CD4-positive, CD25-positive, alpha-beta regulatory T cell (primary cell): ENCODE data around the gene ELOVL5. TPM values are rescaled to one million over a fixed set of nuclear protein-coding genes. Genes with fewer than 3 reads are reported as not detected.
A peak's percentile ranks its signal among the peaks of the same experiment; 100 is the strongest.

Source experiments
- ATAC-seq, 2 donors: fragments of 150-1000 bp; cut with Tn5 transposase; one replicate each; pipeline ENCODE4 v1.10.0; 2021; ENCODE audit warnings: low read depth in 2 of 2, moderate number of reproducible peaks in 2 of 2, moderate library complexity in 1 of 2
- DNase-seq, 3 donors: peaks; one replicate each; pipeline versions ENCODE4 v3.0.0 to v3.0.0-alpha.2; 2012 to 2022; ENCODE audit warnings: mixed read lengths in 1 of 3
- H3K27ac ChIP-seq: one replicate; pipeline ENCODE4 v1.7.0; 2013; ENCODE audit warnings: mild to moderate bottlenecking, low read length; ENCODE audit not compliant: insufficient read depth, poor library complexity, severe bottlenecking
- H3K27me3 ChIP-seq: one replicate; pipeline ENCODE4 v1.7.0; 2013; ENCODE audit warnings: low read length; ENCODE audit not compliant: control insufficient read depth, insufficient read depth
- H3K36me3 ChIP-seq: one replicate; pipeline ENCODE4 v1.7.0; 2013; ENCODE audit warnings: mild to moderate bottlenecking, low read length, moderate library complexity; ENCODE audit not compliant: control insufficient read depth, insufficient read depth
- H3K4me1 ChIP-seq: 2 replicates; pipeline ENCODE4 v1.7.0; 2013; ENCODE audit warnings: mild to moderate bottlenecking, low read length; ENCODE audit not compliant: insufficient read depth, control insufficient read depth, poor library complexity, severe bottlenecking
- H3K4me3 ChIP-seq: one replicate; pipeline ENCODE4 v1.7.0; 2013; ENCODE audit warnings: low read depth, mild to moderate bottlenecking, low read length, moderate library complexity
- H3K9me3 ChIP-seq, 2 experiments: 1 replicate in 1 of 2; 2 replicates in 1 of 2; pipeline ENCODE4 v1.7.0; 2013; ENCODE audit warnings: low read length in 2 of 2, mild to moderate bottlenecking in 1 of 2, moderate library complexity in 1 of 2; ENCODE audit not compliant: control insufficient read depth in 2 of 2
- H3K27ac Mint-ChIP-seq, 3 donors: one replicate each; pipeline ENCODE4 v1.8.0; 2020 to 2022; ENCODE audit warnings: mild to moderate bottlenecking in 3 of 3, mixed read lengths in 3 of 3, moderate library complexity in 2 of 3
- H3K27me3 Mint-ChIP-seq: one replicate; pipeline ENCODE4 v1.8.0; 2022; ENCODE audit warnings: mild to moderate bottlenecking, mixed read lengths
- H3K36me3 Mint-ChIP-seq: one replicate; pipeline ENCODE4 v1.8.0; 2020; ENCODE audit warnings: mixed read lengths
- H3K4me1 Mint-ChIP-seq, 4 donors: one replicate each; pipeline ENCODE4 v1.8.0; 2020 to 2022; ENCODE audit warnings: mixed read lengths in 4 of 4, mild to moderate bottlenecking in 1 of 4
- H3K4me3 Mint-ChIP-seq, 4 donors: one replicate each; pipeline ENCODE4 v1.8.0; 2020 to 2022; ENCODE audit warnings: mild to moderate bottlenecking in 4 of 4, mixed read lengths in 4 of 4, moderate library complexity in 3 of 4
- H3K9me3 Mint-ChIP-seq, 7 donors: one replicate each; pipeline ENCODE4 v1.8.0; 2020 to 2022; ENCODE audit warnings: mixed read lengths in 7 of 7, mild to moderate bottlenecking in 3 of 7, moderate library complexity in 2 of 7
- polyA plus RNA-seq, 4 donors: library from polyadenylated mRNA; unstranded; fragments of 300-500 nt; fragmentation: Illumina TruSeq; gene quantifications; one replicate each; pipeline ENCODE4 v1.2.3, GENCODE V29; 2021
- total RNA-seq: library from RNA; stranded (reverse); gene quantifications from one replicate; pipeline ENCODE4 v1.2.3, GENCODE V29; 2022

The ELOVL5 gene
- total and polyA plus RNA-seq, 5 donors from 2014 or later = 139 to 201 (median 159) TPM

DNA sequence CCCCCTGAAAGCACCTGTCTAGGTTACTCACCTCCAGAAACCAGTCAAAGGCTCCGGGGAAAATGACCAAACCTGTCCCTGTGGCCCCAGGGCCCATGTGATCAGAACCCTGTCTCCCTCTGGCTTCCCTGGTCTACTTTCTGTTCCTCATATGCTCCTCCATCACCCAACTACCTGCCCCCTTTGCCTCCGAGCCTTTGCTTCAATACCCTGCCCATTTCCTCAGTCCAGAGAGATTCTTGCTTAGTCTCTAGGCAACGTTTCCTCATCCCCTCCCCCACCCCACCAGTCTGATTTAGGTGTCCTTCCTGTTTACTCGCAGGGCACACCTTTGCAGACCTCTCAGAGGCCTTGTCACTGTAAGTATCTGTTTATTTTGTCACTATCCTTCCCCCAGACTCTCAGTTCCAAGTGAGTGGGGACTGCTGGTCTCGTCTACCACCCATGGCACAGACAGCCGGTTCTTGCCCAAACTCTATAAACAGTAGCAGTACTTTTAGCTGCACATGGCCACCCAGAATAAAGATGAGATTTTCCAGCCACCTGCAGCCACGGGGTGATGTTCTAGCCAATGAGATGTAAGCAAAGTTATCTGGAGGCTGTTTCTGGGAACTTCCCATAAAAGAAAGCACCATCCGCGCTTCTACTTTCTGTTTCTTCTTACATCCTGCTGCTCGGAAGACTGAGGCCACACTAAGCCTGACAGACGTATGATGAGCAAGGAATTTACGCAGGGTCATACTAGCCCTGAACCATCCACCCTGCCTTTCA, 13.3 kb downstream of the ELOVL5 start:
- peaks cover 99% of the 10 kb centered on the region for H3K4me1 ChIP-seq
- ATAC-seq = peak; percentile 78 to 84
- H3K9me3 ChIP-seq = no peaks in the 10 kb centered on the region
- no peaks in the 10 kb centered on the region for H3K9me3 Mint-ChIP-seq
- peaks cover 43 to 90% (median 78%) of the 10 kb centered on the region in 4 donors for H3K4me1 Mint-ChIP-seq
- DNase-seq = peak; percentile 53 to 93 (median 83)
- no peaks in the 10 kb centered on the region for H3K36me3 ChIP-seq
- H3K27ac Mint-ChIP-seq = peak overlapping the region; percentile 99 to 100 (median 100)
- H3K27ac ChIP-seq = peak overlapping the region; percentile 98
- H3K27me3 Mint-ChIP-seq = no peaks in the 10 kb centered on the region
- H3K4me3 ChIP-seq = peak overlapping the region; percentile 83
- peak overlapping the region; percentile 87 to 95 (median 91) for H3K4me3 Mint-ChIP-seq
- peaks cover 13% of the 10 kb centered on the region for H3K36me3 Mint-ChIP-seq
- H3K27me3 ChIP-seq = no peaks in the 10 kb centered on the region

DNA sequence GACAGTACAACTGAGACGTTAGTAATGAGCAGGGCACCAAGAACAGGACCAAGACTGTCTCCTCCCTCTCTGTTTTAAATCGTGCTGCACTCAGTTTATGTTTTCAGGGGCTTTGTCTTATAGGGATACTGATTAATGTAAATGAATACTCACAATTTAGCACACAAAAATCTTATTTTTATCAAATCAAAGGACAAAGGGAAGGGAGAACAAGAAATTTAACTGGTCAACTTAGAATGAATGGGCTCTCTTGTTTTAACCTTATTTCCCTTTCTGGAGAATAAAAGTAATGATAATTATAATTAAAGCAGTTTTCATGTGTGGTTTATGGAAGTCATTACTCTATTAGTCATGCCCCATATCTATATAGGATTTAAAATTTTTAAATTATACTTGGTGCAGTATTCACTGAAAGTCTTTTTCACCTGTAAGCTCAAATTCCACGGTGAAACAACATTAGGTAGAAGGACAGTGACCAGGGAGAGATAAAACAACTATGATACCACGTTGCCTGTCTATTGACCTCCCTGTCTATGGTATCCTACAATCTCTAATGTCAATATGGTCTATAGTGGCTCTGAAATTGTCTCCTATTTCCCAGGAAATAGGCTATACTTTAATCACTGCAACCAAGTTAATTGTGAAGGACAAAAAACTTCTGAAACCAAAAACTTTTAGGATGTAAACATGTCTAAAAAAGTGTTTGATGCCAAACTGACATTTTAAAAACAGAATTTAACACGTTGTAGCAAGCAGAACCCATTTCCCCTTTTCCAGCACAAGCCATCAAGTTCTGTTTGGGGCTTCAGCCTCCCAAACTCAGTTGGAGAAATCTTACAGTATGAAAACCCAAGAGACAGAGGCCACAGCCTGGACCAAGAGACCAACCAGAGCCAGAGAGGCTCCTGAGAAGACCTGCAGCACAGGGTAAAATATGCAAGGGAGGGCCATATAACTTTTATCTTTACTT, 15.0 kb downstream of the ELOVL5 start:
- Histone ChIP-seq H3K4me3 (peak overlapping the region; percentile 83), H3K36me3 (no peaks in the 10 kb centered on the region), H3K9me3 (no peaks in the 10 kb centered on the region), H3K27me3 (no peaks in the 10 kb centered on the region), H3K27ac (peak overlapping the region; percentile 98), H3K4me1 (peaks cover 92% of the 10 kb centered on the region)
- ATAC-seq (no peak), DNase-seq (no peak)
- Mint-ChIP-seq H3K4me3 (peak overlapping the region; percentile 50 to 91 (median 82)), H3K27ac (peak overlapping the region; percentile 94 to 100 (median 99)), H3K27me3 (no peaks in the 10 kb centered on the region), H3K9me3 (no peaks in the 10 kb centered on the region), H3K4me1 (peaks cover 34 to 87% (median 71%) of the 10 kb centered on the region in 4 donors), H3K36me3 (peaks cover 13% of the 10 kb centered on the region)

DNA sequence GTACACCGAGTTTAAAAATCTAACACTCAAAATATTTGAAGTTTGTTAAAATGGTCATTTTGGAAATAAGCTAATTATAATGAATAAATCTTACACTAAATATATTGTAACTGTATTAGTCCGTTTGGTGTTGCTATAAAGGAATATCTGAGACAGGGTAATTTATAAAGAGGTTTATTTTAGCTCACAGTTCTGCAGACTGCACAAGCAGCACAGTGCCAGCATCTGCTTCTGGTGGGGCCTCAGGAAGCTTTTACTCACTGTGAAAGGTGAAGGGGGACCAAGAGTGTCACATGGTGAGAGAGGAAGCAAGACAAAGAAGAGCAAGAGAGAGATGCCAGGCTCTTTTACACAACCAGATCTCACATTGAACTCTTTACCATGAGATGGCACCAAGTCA, 17.1 kb downstream of the ELOVL5 start:
- peaks cover 85% of the 10 kb centered on the region for H3K4me1 ChIP-seq
- Mint-ChIP-seq H3K4me3 (peak overlapping the region; percentile 50 to 91 (median 80)), H3K27ac (peak overlapping the region; percentile 91 to 100 (median 99)), H3K36me3 (peaks cover 10% of the 10 kb centered on the region), H3K9me3 (no peaks in the 10 kb centered on the region), H3K27me3 (peaks cover 5% of the 10 kb centered on the region), H3K4me1 (peaks cover 22 to 87% (median 71%) of the 10 kb centered on the region in 4 donors)
- H3K9me3 ChIP-seq = no peaks in the 10 kb centered on the region
- ATAC-seq = no peak
- no peaks in the 10 kb centered on the region for H3K36me3 ChIP-seq
- H3K27me3 ChIP-seq = no peaks in the 10 kb centered on the region
- DNase-seq = no peak
- peak overlapping the region; percentile 83 for H3K4me3 ChIP-seq
- peak overlapping the region; percentile 98 for H3K27ac ChIP-seq

DNA sequence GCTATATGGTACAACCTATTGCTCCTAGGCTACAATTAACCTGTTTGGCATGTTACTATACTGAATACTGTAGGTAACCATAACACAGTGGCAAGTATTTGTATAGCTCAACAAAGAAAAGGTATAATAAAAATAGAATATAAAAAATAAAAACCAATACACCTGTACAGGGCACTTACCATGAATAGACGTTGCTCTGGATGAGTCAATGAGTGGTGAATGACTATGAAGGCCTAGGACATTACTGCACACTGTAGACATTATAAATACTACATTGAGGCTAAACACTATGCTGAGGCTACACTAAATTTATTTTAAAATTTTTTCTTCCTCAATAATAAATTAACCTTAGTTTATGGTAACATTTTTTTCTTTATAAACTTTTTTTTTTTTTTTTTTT, 18.6 kb downstream of the ELOVL5 start:
- H3K9me3 ChIP-seq = no peaks in the 10 kb centered on the region
- peaks cover 85% of the 10 kb centered on the region for H3K4me1 ChIP-seq
- H3K27me3 Mint-ChIP-seq = peaks cover 5% of the 10 kb centered on the region
- peak overlapping the region; percentile 26 for H3K4me3 ChIP-seq
- no peak overlapping the region for H3K27ac Mint-ChIP-seq
- DNase-seq (no peak), ATAC-seq (peak in 1 of 2 donors; percentile 34)
- no peaks in the 10 kb centered on the region for H3K36me3 ChIP-seq
- H3K27ac ChIP-seq = peak overlapping the region; percentile 45
- peaks cover 25 to 87% (median 73%) of the 10 kb centered on the region in 4 donors for H3K4me1 Mint-ChIP-seq
- H3K27me3 ChIP-seq = no peaks in the 10 kb centered on the region
- H3K4me3 Mint-ChIP-seq = no peak overlapping the region
- H3K9me3 Mint-ChIP-seq = no peaks in the 10 kb centered on the region
- H3K36me3 Mint-ChIP-seq = peaks cover 19% of the 10 kb centered on the region

DNA sequence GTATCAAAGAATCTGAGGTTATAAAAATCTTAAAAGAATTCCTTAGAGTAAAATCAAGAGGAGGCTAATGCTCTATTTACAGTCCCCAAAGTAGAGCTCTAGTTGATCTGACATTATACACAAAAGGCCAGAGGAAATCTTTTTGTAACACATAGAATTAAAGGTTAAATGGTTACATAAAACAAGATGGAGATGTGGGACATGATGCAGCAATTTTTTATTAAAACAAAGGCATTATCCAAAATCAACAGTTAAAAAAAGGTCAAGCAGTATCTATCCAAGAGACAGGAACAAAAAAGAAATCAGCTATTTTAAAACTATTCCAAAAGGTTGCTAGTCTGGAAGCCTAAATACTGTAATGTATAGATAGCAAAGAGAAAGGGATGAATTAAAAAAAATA, 20.4 kb downstream of the ELOVL5 start:
- H3K4me3 ChIP-seq = peak overlapping the region; percentile 5
- ATAC-seq (no peak), DNase-seq (no peak)
- peaks cover 5% of the 10 kb centered on the region for H3K27me3 Mint-ChIP-seq
- H3K4me1 Mint-ChIP-seq = peaks cover 24 to 87% (median 75%) of the 10 kb centered on the region in 4 donors
- H3K9me3 ChIP-seq = no peaks in the 10 kb centered on the region
- H3K4me3 Mint-ChIP-seq = peak overlapping the region; percentile 4 to 22 (median 10)
- peaks cover 26% of the 10 kb centered on the region for H3K36me3 Mint-ChIP-seq
- no peak overlapping the region for H3K27ac ChIP-seq
- peak overlapping the region; percentile 83 to 92 (median 87) for H3K27ac Mint-ChIP-seq
- no peaks in the 10 kb centered on the region for H3K27me3 ChIP-seq
- peaks cover 73% of the 10 kb centered on the region for H3K4me1 ChIP-seq
- H3K36me3 ChIP-seq = peaks cover 6% of the 10 kb centered on the region
- H3K9me3 Mint-ChIP-seq = no peaks in the 10 kb centered on the region

DNA sequence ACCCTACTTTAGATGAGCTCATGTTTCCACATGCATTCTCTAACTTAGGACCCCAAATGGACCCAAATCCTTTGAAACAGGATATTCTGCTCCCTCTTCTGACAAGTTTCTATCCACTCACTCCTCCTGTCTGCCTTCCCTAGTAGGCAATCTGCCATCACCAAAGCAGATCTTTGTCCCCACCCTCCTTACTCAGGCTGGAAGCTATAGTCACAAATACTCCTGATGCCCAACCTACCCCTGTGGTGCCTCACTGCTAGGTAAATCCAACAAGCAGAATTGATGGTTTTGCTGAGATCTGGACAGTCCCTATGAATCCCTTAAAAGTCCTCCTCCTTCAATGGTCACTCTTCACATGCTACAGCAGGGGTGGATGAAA, 21.7 kb downstream of the ELOVL5 start:
- peaks cover 26% of the 10 kb centered on the region for H3K36me3 Mint-ChIP-seq
- H3K4me1 Mint-ChIP-seq = peaks cover 27 to 87% (median 75%) of the 10 kb centered on the region in 4 donors
- no peaks in the 10 kb centered on the region for H3K9me3 Mint-ChIP-seq
- peak overlapping the region; percentile 81 to 92 (median 87) for H3K27ac Mint-ChIP-seq
- Histone ChIP-seq H3K27ac (peak overlapping the region; percentile 18), H3K4me1 (peaks cover 71% of the 10 kb centered on the region), H3K9me3 (no peaks in the 10 kb centered on the region), H3K36me3 (peaks cover 6% of the 10 kb centered on the region), H3K27me3 (no peaks in the 10 kb centered on the region), H3K4me3 (peak overlapping the region; percentile 38)
- peak overlapping the region in 3 of 4 donors; percentile 1 to 42 (median 7) for H3K4me3 Mint-ChIP-seq
- DNase-seq = no peak
- no peak for ATAC-seq
- peaks cover 5% of the 10 kb centered on the region for H3K27me3 Mint-ChIP-seq

DNA sequence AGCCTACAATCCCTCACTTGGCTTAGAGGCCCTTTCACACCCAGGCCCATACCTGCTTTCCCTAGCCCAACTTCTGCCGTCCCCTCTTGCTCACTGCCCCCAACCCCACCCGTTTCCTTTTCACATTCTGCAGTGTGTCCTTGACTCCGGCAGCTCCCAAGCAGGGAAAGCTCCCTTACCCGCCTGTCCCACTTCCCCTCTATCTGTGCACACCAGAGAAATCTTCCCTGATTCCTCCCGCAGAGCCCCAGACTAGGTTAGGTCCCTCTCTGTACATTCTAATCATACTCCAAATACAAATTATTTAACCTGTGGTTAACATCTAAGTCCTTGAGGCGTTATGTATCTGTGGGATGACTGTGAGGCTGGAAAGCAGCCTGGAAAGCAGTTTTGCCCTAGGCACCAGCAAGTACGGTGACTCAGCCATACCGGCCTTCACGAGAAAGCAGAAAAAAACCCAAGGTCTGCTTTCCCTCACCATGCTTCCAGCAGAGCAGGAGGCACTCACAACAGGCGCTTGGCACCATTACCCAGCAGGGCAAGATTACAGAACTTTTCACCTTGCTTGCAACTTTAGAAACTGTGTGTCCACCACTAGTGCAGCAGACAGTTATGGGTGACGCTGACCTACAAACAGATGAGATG, 22.3 kb downstream of the ELOVL5 start:
- H3K4me3 ChIP-seq = peak overlapping the region; percentile 38
- peaks cover 71% of the 10 kb centered on the region for H3K4me1 ChIP-seq
- H3K9me3 ChIP-seq = no peaks in the 10 kb centered on the region
- H3K36me3 ChIP-seq = peaks cover 6% of the 10 kb centered on the region
- Mint-ChIP-seq H3K27me3 (peaks cover 5% of the 10 kb centered on the region), H3K9me3 (no peaks in the 10 kb centered on the region), H3K4me1 (peaks cover 28 to 87% (median 75%) of the 10 kb centered on the region in 4 donors), H3K4me3 (peak overlapping the region in 3 of 4 donors; percentile 59 to 79 (median 78)), H3K27ac (peak overlapping the region; percentile 76 to 92 (median 87)), H3K36me3 (peaks cover 23% of the 10 kb centered on the region)
- no peak for DNase-seq
- ATAC-seq = no peak
- no peaks in the 10 kb centered on the region for H3K27me3 ChIP-seq
- no peak overlapping the region for H3K27ac ChIP-seq
